Transverse colon (tissue), 3 donors: ENCODE data around the gene ABAT.

Source experiments
- EP300 ChIP-seq: sonication (generic); formaldehyde crosslinking; IDR thresholded peaks from one replicate; pipeline ENCODE4 v1.6.1; 2017; ENCODE audit warnings: antibody characterized with exemption, low read depth
- POLR2A ChIP-seq: fragments of 450-650 bp; IDR thresholded peaks from one replicate; pipeline ENCODE4 v1.6.1; 2016; ENCODE audit warnings: antibody characterized with exemption, mild to moderate bottlenecking, moderate library complexity
- TF ChIP-seq, protein P1 (sequence below), 5 experiments: fragments of 200-600 bp in 3 of 5; fragments of 450-650 bp in 2 of 5; sonication (generic) in 3 of 5; IDR thresholded peaks; 1 replicate in 2 of 5; 2 replicates in 3 of 5; pipeline ENCODE4 v1.5.1; 2016 to 2017; ENCODE audit warnings: antibody characterized with exemption in 5 of 5, inconsistent platforms in 3 of 5, mild to moderate bottlenecking in 2 of 5, moderate library complexity in 1 of 5

DNA sequence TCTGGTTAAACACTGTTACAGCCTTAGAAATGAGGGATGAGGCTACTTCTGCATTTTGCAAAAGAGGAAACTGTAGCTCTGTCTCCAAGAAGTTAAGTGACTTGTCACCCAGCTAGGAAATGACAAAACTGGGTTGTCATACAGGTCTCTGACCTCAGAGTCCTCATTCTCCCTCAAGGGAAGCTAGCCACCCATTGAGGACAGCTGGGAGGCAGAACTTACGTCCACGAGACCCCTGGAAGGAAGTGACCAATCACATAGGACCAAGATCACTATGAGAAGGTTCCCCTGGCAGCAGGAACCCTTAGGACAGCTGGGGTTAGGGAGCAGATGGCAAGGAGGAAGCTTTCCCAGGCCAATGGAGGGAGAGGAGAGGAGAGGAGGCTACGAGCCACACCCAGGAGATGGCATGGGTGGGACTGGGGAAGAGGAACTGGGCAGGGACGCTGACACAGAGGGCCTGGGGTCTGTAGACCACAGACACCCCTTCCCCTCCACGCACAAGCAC lies 41.7 kb upstream of the ABAT start:
- TF ChIP-seq, protein P1, sequence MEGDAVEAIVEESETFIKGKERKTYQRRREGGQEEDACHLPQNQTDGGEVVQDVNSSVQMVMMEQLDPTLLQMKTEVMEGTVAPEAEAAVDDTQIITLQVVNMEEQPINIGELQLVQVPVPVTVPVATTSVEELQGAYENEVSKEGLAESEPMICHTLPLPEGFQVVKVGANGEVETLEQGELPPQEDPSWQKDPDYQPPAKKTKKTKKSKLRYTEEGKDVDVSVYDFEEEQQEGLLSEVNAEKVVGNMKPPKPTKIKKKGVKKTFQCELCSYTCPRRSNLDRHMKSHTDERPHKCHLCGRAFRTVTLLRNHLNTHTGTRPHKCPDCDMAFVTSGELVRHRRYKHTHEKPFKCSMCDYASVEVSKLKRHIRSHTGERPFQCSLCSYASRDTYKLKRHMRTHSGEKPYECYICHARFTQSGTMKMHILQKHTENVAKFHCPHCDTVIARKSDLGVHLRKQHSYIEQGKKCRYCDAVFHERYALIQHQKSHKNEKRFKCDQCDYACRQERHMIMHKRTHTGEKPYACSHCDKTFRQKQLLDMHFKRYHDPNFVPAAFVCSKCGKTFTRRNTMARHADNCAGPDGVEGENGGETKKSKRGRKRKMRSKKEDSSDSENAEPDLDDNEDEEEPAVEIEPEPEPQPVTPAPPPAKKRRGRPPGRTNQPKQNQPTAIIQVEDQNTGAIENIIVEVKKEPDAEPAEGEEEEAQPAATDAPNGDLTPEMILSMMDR (IDR thresholded peaks at IDR 0.05), result no peak
- TF ChIP-seq POLR2A, result no peak
- no peak for TF ChIP-seq EP300
